C4-2B (cell line): Measurements from ENCODE around the gene ACCSL.

Experiments used
- CTCF ChIP-seq: fragments of 450-650 bp; conservative IDR thresholded peaks from 2 replicates; pipeline ENCODE4 v1.5.1; 2017; ENCODE audit warnings: mild to moderate bottlenecking
- ZFX ChIP-seq: fragments of 450-650 bp; IDR thresholded peaks from 2 replicates; pipeline ENCODE4 v1.6.1; 2017

GRCh38 chr11:44033411-44033850 is 14.3 kb upstream of the ACCSL start:
- no peak for TF ChIP-seq CTCF
- no peak for TF ChIP-seq ZFX
